ENCODE results near the gene TMPRSS9.
"Not testable (repeated sequence)": the region's sequence is repeated elsewhere in the genome, so short reads cannot be mapped to it uniquely, and the experiment has no call there.

The TMPRSS9 gene

GRCh38 chr19:2454199-2454961 is 94.3 kb downstream of the TMPRSS9 start:
- DNase-seq (ENCODE audit: insufficient read length, low spot score) (no peak), FAIRE-seq (no peak)
- TF ChIP-seq POLR2A (IDR thresholded peaks at IDR 0.05; ENCODE audit: low read depth, low read length): no peak

GRCh38 chr19:2454962-2455850 is 95.1 kb downstream of the TMPRSS9 start:
- no peak for TF ChIP-seq POLR2A (IDR thresholded peaks at IDR 0.05; ENCODE audit: low read depth, low read length)
- no peak for FAIRE-seq
- DNase-seq (ENCODE audit: insufficient read length, low spot score): no peak

GRCh38 chr19:2455851-2456570 is 95.9 kb downstream of the TMPRSS9 start:
- no peak for TF ChIP-seq POLR2A (IDR thresholded peaks at IDR 0.05; ENCODE audit: low read depth, low read length)
- DNase-seq (ENCODE audit: insufficient read length, low spot score) (peak; percentile 80), FAIRE-seq (no peak)

- no peak for FAIRE-seq
- TF ChIP-seq POLR2A (IDR thresholded peaks at IDR 0.05; ENCODE audit: low read depth, low read length): no peak
- DNase-seq (ENCODE audit: insufficient read length, low spot score): no peak
These were observed 97.5 kb downstream of the TMPRSS9 start for GRCh38 chr19:2457394-2458037.

GRCh38 chr19:2458054-2458453 is 98.0 kb downstream of the TMPRSS9 start:
- DNase-seq (ENCODE audit: insufficient read length, low spot score) (no peak), FAIRE-seq (no peak)
- TF ChIP-seq POLR2A (IDR thresholded peaks at IDR 0.05; ENCODE audit: low read depth, low read length): no peak

- not testable (repeated sequence) for DNase-seq (ENCODE audit: insufficient read length, low spot score); FAIRE-seq
These were observed 98.7 kb downstream of the TMPRSS9 start for GRCh38 chr19:2458776-2459175.

- FAIRE-seq: no peak
- no peak for DNase-seq (ENCODE audit: insufficient read length, low spot score)
- TF ChIP-seq POLR2A (IDR thresholded peaks at IDR 0.05; ENCODE audit: low read depth, low read length): no peak
These were observed 100.2 kb downstream of the TMPRSS9 start for GRCh38 chr19:2460245-2460644.

- no peak for FAIRE-seq
- peak; percentile 59 for TF ChIP-seq POLR2A (IDR thresholded peaks at IDR 0.05; ENCODE audit: low read depth, low read length)
- peak; percentile 94 for DNase-seq (ENCODE audit: insufficient read length, low spot score)
These were observed 101.9 kb downstream of the TMPRSS9 start for GRCh38 chr19:2461751-2462634.

GRCh38 chr19:2462635-2463421 is 102.8 kb downstream of the TMPRSS9 start:
- DNase-seq (ENCODE audit: insufficient read length, low spot score): peak; percentile 90
- no peak for FAIRE-seq
- peak; percentile 59; the same call in 1 of the 2 replicates for TF ChIP-seq POLR2A (IDR thresholded peaks at IDR 0.05; ENCODE audit: low read depth, low read length)

GRCh38 chr19:2463694-2464093 is 103.6 kb downstream of the TMPRSS9 start:
- not testable (repeated sequence) for FAIRE-seq; DNase-seq (ENCODE audit: insufficient read length, low spot score)

GRCh38 chr19:2464389-2464788 is 104.3 kb downstream of the TMPRSS9 start:
- FAIRE-seq (no peak), DNase-seq (ENCODE audit: insufficient read length, low spot score) (no peak)
- TF ChIP-seq POLR2A (IDR thresholded peaks at IDR 0.05; ENCODE audit: low read depth, low read length): no peak

GRCh38 chr19:2468596-2468995 is 108.5 kb downstream of the TMPRSS9 start:
- DNase-seq (ENCODE audit: insufficient read length, low spot score) (no peak), FAIRE-seq (no peak)
- TF ChIP-seq POLR2A (IDR thresholded peaks at IDR 0.05; ENCODE audit: low read depth, low read length): no peak

All from H54 (cell line).